ENCODE data around the gene C5orf63. TPM values are rescaled to one million over a fixed set of nuclear protein-coding genes. Genes with fewer than 3 reads are reported as not detected.

Gene C5orf63
- total RNA-seq, 2 experiments from 2014 or later = 4.2 TPM; not detected in 1

DNA sequence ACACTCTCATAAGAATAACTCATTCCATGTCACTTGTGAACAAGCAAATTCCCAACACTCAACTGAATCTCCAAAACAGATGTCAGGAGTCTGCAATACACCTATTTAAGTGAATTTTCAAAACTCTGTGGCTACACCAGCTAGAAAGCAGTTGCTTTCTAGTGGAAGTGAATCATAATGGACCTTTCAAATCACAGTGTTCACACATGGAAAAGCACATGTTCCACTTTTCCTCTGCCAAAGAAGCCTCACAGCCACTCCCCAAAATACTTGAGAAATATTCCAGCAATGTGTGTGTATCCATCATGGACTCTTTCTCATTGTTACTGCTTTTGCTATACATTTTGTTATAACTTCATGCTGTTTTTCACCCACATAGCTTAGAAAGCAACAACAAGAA lies 60.4 kb downstream of the C5orf63 start:
- intact Hi-C loops (cut with micrococcal nuclease; ENCODE audit: unreplicated experiment) = no loop called here
- no peaks in the 10 kb centered on the region for H3K9me3 ChIP-seq (ENCODE audit: low read length)
- BruUV-seq (replicated peaks) = no TSS peak
- no peak overlapping the region for H2AFZ ChIP-seq (ENCODE audit: low read length)
- DNase-seq (ENCODE audit: low spot score) = no peak
- ChIA-PET POLR2A (interaction anchor here (0.9 kb wide), 1 partner anchor 362 kb away, joined by 3 read pairs; no protein-coding TSS in a partner anchor), CTCF (ENCODE audit: unreplicated experiment) (no interaction called here)
- TF ChIP-seq, protein P1, sequence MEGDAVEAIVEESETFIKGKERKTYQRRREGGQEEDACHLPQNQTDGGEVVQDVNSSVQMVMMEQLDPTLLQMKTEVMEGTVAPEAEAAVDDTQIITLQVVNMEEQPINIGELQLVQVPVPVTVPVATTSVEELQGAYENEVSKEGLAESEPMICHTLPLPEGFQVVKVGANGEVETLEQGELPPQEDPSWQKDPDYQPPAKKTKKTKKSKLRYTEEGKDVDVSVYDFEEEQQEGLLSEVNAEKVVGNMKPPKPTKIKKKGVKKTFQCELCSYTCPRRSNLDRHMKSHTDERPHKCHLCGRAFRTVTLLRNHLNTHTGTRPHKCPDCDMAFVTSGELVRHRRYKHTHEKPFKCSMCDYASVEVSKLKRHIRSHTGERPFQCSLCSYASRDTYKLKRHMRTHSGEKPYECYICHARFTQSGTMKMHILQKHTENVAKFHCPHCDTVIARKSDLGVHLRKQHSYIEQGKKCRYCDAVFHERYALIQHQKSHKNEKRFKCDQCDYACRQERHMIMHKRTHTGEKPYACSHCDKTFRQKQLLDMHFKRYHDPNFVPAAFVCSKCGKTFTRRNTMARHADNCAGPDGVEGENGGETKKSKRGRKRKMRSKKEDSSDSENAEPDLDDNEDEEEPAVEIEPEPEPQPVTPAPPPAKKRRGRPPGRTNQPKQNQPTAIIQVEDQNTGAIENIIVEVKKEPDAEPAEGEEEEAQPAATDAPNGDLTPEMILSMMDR (conservative IDR thresholded peaks at IDR 0.05; ENCODE audit: low read length) = no peak
- TF ChIP-seq EZH2phosphoT487 (IDR thresholded peaks at IDR 0.05; ENCODE audit: borderline replicate concordance, low read depth, low read length) = no peak
- H3K27ac ChIP-seq (ENCODE audit: low read depth, low read length, poor library complexity, severe bottlenecking) = no peak overlapping the region
- no peaks in the 10 kb centered on the region for H4K20me1 ChIP-seq (ENCODE audit: insufficient read depth, low read length)
- no peaks in the 10 kb centered on the region for H3K9me2 ChIP-seq (ENCODE audit: insufficient read depth, low read length)
- H3K36me3 ChIP-seq (ENCODE audit: insufficient read depth, low read length) = no peaks in the 10 kb centered on the region
- no peak overlapping the region for H3K4me3 ChIP-seq (ENCODE audit: low read depth, low read length, poor library complexity, severe bottlenecking)
- H3K79me2 ChIP-seq (ENCODE audit: insufficient read depth, low read depth, low read length) = 0 out of 2 replicates have a peak, but pooled peaks cover 3% of the 10 kb centered on the region
- H3K4me2 ChIP-seq (ENCODE audit: low read length) = no peak overlapping the region
- no peaks in the 10 kb centered on the region for H3K4me1 ChIP-seq (ENCODE audit: insufficient read depth, low read length, poor library complexity, severe bottlenecking)

DNA sequence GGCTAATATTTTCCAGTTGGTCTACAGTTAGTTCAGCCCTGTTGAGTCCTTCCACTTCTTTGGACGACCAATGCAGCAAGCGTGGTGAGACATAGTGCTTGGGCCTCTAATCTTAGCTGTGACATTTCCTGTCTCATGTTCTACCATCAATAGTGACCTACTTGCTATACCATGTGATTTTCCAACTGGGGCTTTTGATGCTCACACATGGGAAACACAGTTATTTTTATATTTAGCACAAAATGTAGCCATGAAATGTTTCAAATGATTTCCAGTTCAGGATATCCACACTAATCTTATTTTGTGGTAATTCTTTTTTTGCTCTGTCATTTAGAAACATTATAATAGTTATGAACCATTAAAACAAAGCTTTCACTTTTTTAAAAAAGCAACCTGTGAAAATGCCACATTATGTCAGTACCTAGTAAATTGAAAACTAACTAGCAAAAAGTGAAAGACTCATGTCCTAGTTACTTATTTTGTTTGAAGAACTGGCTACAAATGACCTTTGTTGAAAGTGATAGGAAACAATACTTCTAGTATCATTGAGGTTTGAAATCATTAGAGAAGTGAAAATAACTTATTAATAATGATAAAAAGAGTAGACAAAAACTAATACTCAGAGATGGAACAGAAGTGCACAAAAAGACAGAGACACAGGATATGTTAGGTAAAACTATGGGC lies 61.2 kb downstream of the C5orf63 start:
- no peaks in the 10 kb centered on the region for H3K36me3 ChIP-seq (ENCODE audit: insufficient read depth, low read length)
- H3K4me3 ChIP-seq (ENCODE audit: low read depth, low read length, poor library complexity, severe bottlenecking) = no peak overlapping the region
- ChIA-PET CTCF (ENCODE audit: unreplicated experiment) (no interaction called here), POLR2A (interaction anchor here (0.6 to 1.0 kb wide), 3 partner anchors 12 to 254 kb away, joined by 3 to 5 read pairs (median 4); no protein-coding TSS in a partner anchor)
- no peak for DNase-seq (ENCODE audit: low spot score)
- no TSS peak for BruUV-seq (replicated peaks)
- intact Hi-C loops (cut with micrococcal nuclease; ENCODE audit: unreplicated experiment) = no loop called here
- TF ChIP-seq EZH2phosphoT487 (IDR thresholded peaks at IDR 0.05; ENCODE audit: borderline replicate concordance, low read depth, low read length) = no peak
- TF ChIP-seq, protein P1 (conservative IDR thresholded peaks at IDR 0.05; ENCODE audit: low read length) = no peak
- H3K4me2 ChIP-seq (ENCODE audit: low read length) = no peak overlapping the region
- no peaks in the 10 kb centered on the region for H3K4me1 ChIP-seq (ENCODE audit: insufficient read depth, low read length, poor library complexity, severe bottlenecking)
- H3K27ac ChIP-seq (ENCODE audit: low read depth, low read length, poor library complexity, severe bottlenecking) = no peak overlapping the region
- no peaks in the 10 kb centered on the region for H3K9me3 ChIP-seq (ENCODE audit: low read length)
- H4K20me1 ChIP-seq (ENCODE audit: insufficient read depth, low read length) = no peaks in the 10 kb centered on the region
- H3K9me2 ChIP-seq (ENCODE audit: insufficient read depth, low read length) = no peaks in the 10 kb centered on the region
- 0 out of 2 replicates have a peak, but pooled peaks cover 3% of the 10 kb centered on the region for H3K79me2 ChIP-seq (ENCODE audit: insufficient read depth, low read depth, low read length)
- no peak overlapping the region for H2AFZ ChIP-seq (ENCODE audit: low read length)

DNA sequence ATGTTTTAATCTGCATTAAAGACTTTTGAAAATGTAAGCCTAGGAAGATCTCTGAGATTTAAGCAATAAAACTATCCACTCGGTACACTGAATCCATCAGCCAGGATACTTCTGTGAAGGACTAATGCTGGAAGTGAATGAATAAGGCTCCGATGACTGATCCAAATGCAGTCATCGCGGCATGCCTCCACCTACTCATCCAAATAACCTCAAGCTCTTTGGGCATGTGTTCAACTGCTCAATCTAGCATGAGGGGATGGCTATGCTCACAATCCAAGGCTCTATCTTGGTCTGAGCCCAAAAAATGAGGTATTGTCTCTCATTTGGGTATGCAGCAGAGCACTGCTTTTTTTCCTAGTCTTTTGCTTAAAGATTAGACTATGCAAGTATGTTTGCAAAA lies 62.1 kb downstream of the C5orf63 start:
- no peak overlapping the region for H3K27ac ChIP-seq (ENCODE audit: low read depth, low read length, poor library complexity, severe bottlenecking)
- H3K4me2 ChIP-seq (ENCODE audit: low read length) = no peak overlapping the region
- TF ChIP-seq EZH2phosphoT487 (IDR thresholded peaks at IDR 0.05; ENCODE audit: borderline replicate concordance, low read depth, low read length) = no peak
- TF ChIP-seq, protein P1 (conservative IDR thresholded peaks at IDR 0.05; ENCODE audit: low read length) = no peak
- ChIA-PET POLR2A (no interaction called here), CTCF (ENCODE audit: unreplicated experiment) (no interaction called here)
- DNase-seq (ENCODE audit: low spot score) = no peak
- H3K36me3 ChIP-seq (ENCODE audit: insufficient read depth, low read length) = no peaks in the 10 kb centered on the region
- no peak overlapping the region for H3K4me3 ChIP-seq (ENCODE audit: low read depth, low read length, poor library complexity, severe bottlenecking)
- no peaks in the 10 kb centered on the region for H3K9me3 ChIP-seq (ENCODE audit: low read length)
- BruUV-seq (replicated peaks) = no TSS peak
- no peaks in the 10 kb centered on the region for H3K4me1 ChIP-seq (ENCODE audit: insufficient read depth, low read length, poor library complexity, severe bottlenecking)
- no peak overlapping the region for H2AFZ ChIP-seq (ENCODE audit: low read length)
- no peaks in the 10 kb centered on the region for H3K9me2 ChIP-seq (ENCODE audit: insufficient read depth, low read length)
- H4K20me1 ChIP-seq (ENCODE audit: insufficient read depth, low read length) = no peaks in the 10 kb centered on the region
- intact Hi-C loops (cut with micrococcal nuclease; ENCODE audit: unreplicated experiment) = no loop called here
- H3K79me2 ChIP-seq (ENCODE audit: insufficient read depth, low read depth, low read length) = 0 out of 2 replicates have a peak, but pooled peaks cover 3% of the 10 kb centered on the region
